ENCODE data around the gene DYSF. TPM values are rescaled to one million over a fixed set of nuclear protein-coding genes. Genes with fewer than 3 reads are reported as not detected.

The DYSF gene
- polyA plus RNA-seq, 1 donor from 2014 or later, result 0.04 TPM

- no peak overlapping the region for H3K4me2 ChIP-seq (ENCODE audit: low read length)
- TF ChIP-seq EP300 (conservative IDR thresholded peaks at IDR 0.05; ENCODE audit: poor library complexity, severe bottlenecking) (no peak), TAF1 (IDR thresholded peaks at IDR 0.05; ENCODE audit: low read depth) (no peak), RAD21 (conservative IDR thresholded peaks at IDR 0.05) (no peak), SMC3 (conservative IDR thresholded peaks at IDR 0.05; ENCODE audit: poor library complexity) (no peak), EZH2 (IDR thresholded peaks at IDR 0.05; ENCODE audit: borderline replicate concordance, insufficient read depth, low read length, poor library complexity, severe bottlenecking) (no peak), REST (IDR thresholded peaks at IDR 0.05; ENCODE audit: borderline replicate concordance) (no peak), MXI1 (conservative IDR thresholded peaks at IDR 0.05; ENCODE audit: poor library complexity, severe bottlenecking) (no peak), CTCF (IDR thresholded peaks at IDR 0.05; ENCODE audit: poor library complexity, severe bottlenecking) (no peak), POLR2AphosphoS5 (IDR thresholded peaks at IDR 0.05) (no peak)
- H3K9me2 ChIP-seq (ENCODE audit: insufficient read depth, low read length), result no peaks in the 10 kb centered on the region
- H2AFZ ChIP-seq (ENCODE audit: low read depth, low read length), result no peak overlapping the region
- no peaks in the 10 kb centered on the region for H3K36me3 ChIP-seq (ENCODE audit: insufficient read depth, low read length)
- H3K27ac ChIP-seq (ENCODE audit: low read length), result no peak overlapping the region
- no peaks in the 10 kb centered on the region for H3F3A ChIP-seq (ENCODE audit: insufficient read depth, low read length, poor library complexity, severe bottlenecking)
- no peaks in the 10 kb centered on the region for H3K9me3 ChIP-seq (ENCODE audit: low read length)
- no peak overlapping the region for H3K4me3 ChIP-seq (ENCODE audit: low read length)
- H3K79me2 ChIP-seq (replicated peaks; ENCODE audit: insufficient read depth, low read length), result no peaks in the 10 kb centered on the region
- H3K9ac ChIP-seq (ENCODE audit: low read length), result no peak overlapping the region
- H4K20me1 ChIP-seq (ENCODE audit: insufficient read depth), result no peaks in the 10 kb centered on the region
- no peaks in the 10 kb centered on the region for H3K27me3 ChIP-seq (ENCODE audit: insufficient read depth, low read depth, low read length)
Observed at GRCh38 chr2:71498261-71498701, 44.9 kb downstream of the DYSF start.

DNA sequence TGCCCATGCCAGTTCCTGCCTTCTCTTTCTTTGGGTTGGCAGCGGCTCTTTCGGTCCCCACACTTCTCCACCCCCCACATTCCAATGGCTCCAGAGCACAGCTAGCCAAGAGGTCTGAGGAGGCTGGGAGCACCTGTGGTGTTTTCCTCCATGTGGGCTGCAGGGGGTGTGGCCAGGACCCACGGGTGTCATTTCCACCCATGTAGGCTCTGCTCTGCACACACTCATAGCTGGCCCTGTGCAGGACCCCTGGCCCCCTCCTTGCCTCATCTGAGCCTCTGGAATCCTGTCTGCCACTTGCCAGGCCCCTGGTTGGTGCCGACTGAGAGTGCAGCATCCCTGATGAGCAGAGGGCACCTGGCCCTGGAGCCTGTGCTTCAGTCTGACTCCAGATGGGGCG, 46.3 kb downstream of the DYSF start:
- Histone ChIP-seq H2AFZ (ENCODE audit: low read depth, low read length) (no peak overlapping the region), H3K27ac (ENCODE audit: low read length) (no peak overlapping the region), H3K4me2 (ENCODE audit: low read length) (no peak overlapping the region), H3K9me2 (ENCODE audit: insufficient read depth, low read length) (no peaks in the 10 kb centered on the region), H3K27me3 (ENCODE audit: insufficient read depth, low read depth, low read length) (no peaks in the 10 kb centered on the region), H3K79me2 (replicated peaks; ENCODE audit: insufficient read depth, low read length) (no peaks in the 10 kb centered on the region), H3F3A (ENCODE audit: insufficient read depth, low read length, poor library complexity, severe bottlenecking) (no peaks in the 10 kb centered on the region), H3K4me3 (ENCODE audit: low read length) (no peak overlapping the region), H4K20me1 (ENCODE audit: insufficient read depth) (no peaks in the 10 kb centered on the region), H3K36me3 (ENCODE audit: insufficient read depth, low read length) (no peaks in the 10 kb centered on the region), H3K9me3 (ENCODE audit: low read length) (no peaks in the 10 kb centered on the region), H3K9ac (ENCODE audit: low read length) (no peak overlapping the region)
- TF ChIP-seq EZH2 (IDR thresholded peaks at IDR 0.05; ENCODE audit: borderline replicate concordance, insufficient read depth, low read length, poor library complexity, severe bottlenecking) (no peak), SMC3 (conservative IDR thresholded peaks at IDR 0.05; ENCODE audit: poor library complexity) (no peak), TAF1 (IDR thresholded peaks at IDR 0.05; ENCODE audit: low read depth) (no peak), MXI1 (conservative IDR thresholded peaks at IDR 0.05; ENCODE audit: poor library complexity, severe bottlenecking) (no peak), REST (IDR thresholded peaks at IDR 0.05; ENCODE audit: borderline replicate concordance) (no peak), CTCF (IDR thresholded peaks at IDR 0.05; ENCODE audit: poor library complexity, severe bottlenecking) (no peak), RAD21 (conservative IDR thresholded peaks at IDR 0.05) (no peak), POLR2AphosphoS5 (IDR thresholded peaks at IDR 0.05) (no peak), EP300 (conservative IDR thresholded peaks at IDR 0.05; ENCODE audit: poor library complexity, severe bottlenecking) (no peak)

All from neural cell (in vitro differentiated cells).